ENCODE results near the gene CCDC181. TPM values are rescaled to one million over a fixed set of nuclear protein-coding genes. Genes with fewer than 3 reads are reported as not detected.
A peak's percentile ranks its signal among the peaks of the same experiment; 100 is the strongest.

CCDC181 gene
- total and polyA plus RNA-seq, 2 donors (not counting 3 experiments of a cell fraction or from before 2014, with no cell fraction given), result 0.18 to 0.22 TPM

GRCh38 chr1:169367686-169368405 is 59.4 kb downstream of the CCDC181 start, which contains the start of the genes BLZF1 and NME7:
TSS of gene BLZF1 (plus strand) at chr1:169368195. CDS start at chr1:169369523, 1,328 bp downstream.
TSS of gene NME7 (minus strand) at chr1:169367797. CDS start at chr1:169367710, 87 bp downstream.
- Histone ChIP-seq H3K4me2 (ENCODE audit: insufficient read depth, low read length) (peak within 1 kb of the TSS; percentile 97), H4K20me1 (replicated peaks; ENCODE audit: control insufficient read depth, extremely low read depth, insufficient read depth, low read length) (no peaks in the 10 kb centered on the region), H3K4me1 (ENCODE audit: control insufficient read depth, extremely low read depth, insufficient read depth, low read length) (peaks cover 18% of the 10 kb centered on the region), H3K9me3 (replicated peaks; ENCODE audit: control insufficient read depth, insufficient read depth, low read length) (no peaks in the 10 kb centered on the region), H3K79me2 (ENCODE audit: control insufficient read depth, insufficient read depth, low read length) (peaks cover 39% of the 10 kb centered on the region), H3K36me3 (ENCODE audit: control insufficient read depth in 2 of 2, extremely low read depth in 1 of 2, insufficient read depth in 2 of 2, low read length in 2 of 2) (peaks cover 0 to 2% of the 10 kb centered on the region in 2 experiments), H3K27me3 (ENCODE audit: control insufficient read depth in 2 of 2, insufficient read depth in 2 of 2, low read length in 2 of 2) (no peaks in the 10 kb centered on the region), H3K4me3 (replicated peaks in 1 of 3; ENCODE audit: insufficient read depth in 1 of 3, low read depth in 1 of 3, low read length in 3 of 3) (peak within 1 kb of the TSS; percentile 97 to 100 (median 98)), H2AFZ (ENCODE audit: low read depth, low read length) (peak within 1 kb of the TSS; percentile 82), H3K27ac (ENCODE audit: insufficient read depth, low read depth, low read length) (peak within 1 kb of the TSS; percentile 96), H3K9ac (replicated peaks; ENCODE audit: extremely low read depth, insufficient read depth, low read length) (peak within 1 kb of the TSS; percentile 94), H3K9me1 (replicated peaks; ENCODE audit: control insufficient read depth, extremely low read depth, insufficient read depth, low read length) (no peaks in the 10 kb centered on the region)
- DNase-seq (ENCODE audit: low read depth, low spot score) (peak; percentile 98), FAIRE-seq (peak; percentile 67)
- ChIA-PET POLR2A (interaction anchor here (1.1 kb wide), 1 partner anchor 260 kb away, joined by 4 read pairs; no protein-coding TSS in a partner anchor), CTCF (interaction anchor here (0.8 to 2.9 kb wide), 9 partner anchors 10 to 764 kb away, joined by 3 to 17 read pairs (median 3); partner anchors contain the start of gene SLC19A2)
- intact Hi-C loops (cut with micrococcal nuclease) (loop anchor here (1.0 to 10.0 kb wide), 8 partner anchors 104 to 1653 kb away; partner anchors contain the start of genes METTL18 and TIPRL), dilution Hi-C loops (cut with MboI; ENCODE audit: extremely low pct_ligation_motif_present, low sequenced_read_pairs) (no loop called here)
- TF ChIP-seq EZH2 (IDR thresholded peaks at IDR 0.05; ENCODE audit: borderline replicate concordance, low read depth, low read length, severe bottlenecking) (no peak), POLR2A (IDR thresholded peaks at IDR 0.05; ENCODE audit: low read depth, low read length) (peak; percentile 84), MAX (IDR thresholded peaks at IDR 0.05; ENCODE audit: insufficient read depth, insufficient read length) (peak; percentile 41), MYC (IDR thresholded peaks at IDR 0.05; ENCODE audit: low read depth, low read length) (peak; percentile 65), POLR2AphosphoS5 (IDR thresholded peaks at IDR 0.05; ENCODE audit: insufficient read depth, low read depth, low read length) (peak; percentile 59), CTCF (IDR thresholded peaks at IDR 0.05; ENCODE audit: extremely low read depth in 1 of 2, insufficient read depth in 1 of 2, low read depth in 1 of 2, low read length in 2 of 2) (no peak), FOS (IDR thresholded peaks at IDR 0.05; ENCODE audit: borderline replicate concordance, insufficient read depth, low read length) (peak; percentile 51), GATA2 (IDR thresholded peaks at IDR 0.05; ENCODE audit: insufficient read depth, insufficient read length, low read depth, low read length) (no peak), JUN (IDR thresholded peaks at IDR 0.05; ENCODE audit: borderline replicate concordance, insufficient read depth, insufficient read length, low read depth) (peak; percentile 42)
- BruUV-seq (replicated peaks), result no TSS peak

All from endothelial cell of umbilical vein (primary cell).